RCC 7860 (cell line): Measurements from ENCODE around the gene SCTR.
"Not testable (repeated sequence)": the region's sequence is repeated elsewhere in the genome, so short reads cannot be mapped to it uniquely, and the experiment has no call there.

Experiments
- DNase-seq: peaks from one replicate; pipeline ENCODE4 v3.0.0-alpha.2; 2015; ENCODE audit warnings: low spot score
- FAIRE-seq: peaks from 2 replicates; lab custom pipeline; 2012; peaks lifted over from hg19 to GRCh38; lab: Jason Lieb, UNC

Gene SCTR

GRCh38 chr2:119419065-119419464, 105.2 kb downstream of the SCTR start:
- FAIRE-seq (no peak), DNase-seq (no peak)

- no peak for DNase-seq
- FAIRE-seq: no peak
Measured at GRCh38 chr2:119417908-119418307, 106.4 kb downstream of the SCTR start.

DNA sequence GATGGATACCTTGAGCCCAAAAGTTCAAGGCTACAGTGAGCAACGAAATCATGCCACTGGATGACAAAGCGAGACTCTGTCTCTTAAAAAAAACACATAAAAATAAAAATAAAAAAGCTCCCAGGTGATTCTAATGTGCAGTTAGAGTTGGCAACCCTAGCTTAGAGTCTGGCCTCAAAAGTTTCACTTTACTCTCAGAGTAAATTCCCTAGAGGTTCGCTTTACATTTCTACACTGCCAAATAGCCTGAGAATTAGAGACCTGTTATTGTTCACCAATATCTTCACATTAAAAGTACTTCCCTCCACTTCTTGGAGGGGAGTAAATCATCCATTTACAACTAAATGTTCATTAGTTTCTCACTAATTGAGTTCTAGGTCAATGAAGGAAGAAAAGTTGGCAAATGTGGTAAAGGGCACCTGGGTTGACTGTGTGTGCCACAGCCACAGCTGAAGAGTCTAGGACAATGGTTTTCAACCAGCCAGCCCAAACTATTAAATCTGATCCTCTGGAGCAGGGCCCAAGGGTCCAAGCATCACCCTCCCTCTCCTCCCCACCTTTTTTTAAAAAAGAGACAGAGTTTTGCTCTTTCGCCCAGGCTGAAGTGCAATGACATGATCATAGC, 107.9 kb downstream of the SCTR start:
- FAIRE-seq: no peak

GRCh38 chr2:119415630-119416029, 108.7 kb downstream of the SCTR start:
- FAIRE-seq: no peak
- DNase-seq: no peak

More for the DNA sequence above, 107.9 kb downstream of the SCTR start:
- no peak for DNase-seq

GRCh38 chr2:119414894-119415293, 109.4 kb downstream of the SCTR start:
- no peak for FAIRE-seq

DNA sequence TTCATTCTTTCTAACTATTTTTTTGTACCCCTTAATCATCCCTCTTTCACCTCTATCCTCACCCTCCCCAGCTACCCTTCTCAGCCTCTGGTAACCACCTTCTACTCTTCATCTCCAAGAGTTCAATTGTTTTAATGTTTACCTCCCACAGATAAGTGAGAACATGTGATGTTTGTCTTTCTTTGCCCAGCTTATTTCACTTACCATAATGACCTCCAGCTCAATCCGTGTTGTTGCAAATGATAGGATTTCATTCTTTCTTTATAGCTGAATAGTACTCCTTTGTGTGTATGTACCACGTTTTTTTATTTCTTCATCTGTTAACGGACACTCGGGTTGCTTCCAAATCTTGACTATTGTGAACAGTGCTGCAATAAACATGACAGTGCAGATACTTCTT, 114.8 kb downstream of the SCTR start:
- no peak for FAIRE-seq
- no peak for DNase-seq

More at GRCh38 chr2:119414894-119415293, 109.4 kb downstream of the SCTR start:
- no peak for DNase-seq

DNA sequence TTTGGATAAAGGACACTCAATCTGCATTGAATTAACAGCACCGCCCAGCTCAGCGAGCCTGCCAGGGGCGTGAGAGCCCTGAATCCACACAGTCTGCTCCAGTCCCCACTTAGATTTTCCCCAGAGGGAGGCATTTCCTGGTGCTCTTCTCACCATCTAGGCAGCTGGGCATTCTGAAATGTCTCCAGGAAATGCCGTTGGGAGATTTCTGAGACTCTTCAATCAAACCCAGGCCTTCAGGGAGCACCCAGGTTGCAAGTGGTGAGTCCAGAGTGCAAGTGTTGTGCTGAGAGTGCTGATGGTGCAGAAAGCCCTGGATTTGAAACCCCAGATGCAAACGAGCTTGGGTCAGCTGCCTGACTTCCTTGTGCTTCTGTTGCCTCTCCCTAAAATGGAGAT, 116.1 kb downstream of the SCTR start:
- FAIRE-seq (no peak), DNase-seq (no peak)

GRCh38 chr2:119407430-119408220, 116.7 kb downstream of the SCTR start:
- DNase-seq: peak; percentile 44
- peak; percentile 71 for FAIRE-seq

- DNase-seq (no peak), FAIRE-seq (no peak)
Measured at GRCh38 chr2:119405151-119405550, 119.1 kb downstream of the SCTR start.

GRCh38 chr2:119403618-119404017, 120.7 kb downstream of the SCTR start:
- not testable (repeated sequence) for DNase-seq, FAIRE-seq

GRCh38 chr2:119402645-119403560, 121.4 kb downstream of the SCTR start:
- DNase-seq (no peak), FAIRE-seq (no peak)

GRCh38 chr2:119402106-119402505, 122.2 kb downstream of the SCTR start:
- no peak for DNase-seq
- no peak for FAIRE-seq

- no peak for DNase-seq
- FAIRE-seq: no peak
Measured at GRCh38 chr2:119397196-119397595, 127.1 kb downstream of the SCTR start.

- DNase-seq (no peak), FAIRE-seq (no peak)
Measured at GRCh38 chr2:119393971-119394748, 130.1 kb downstream of the SCTR start.
